ENCODE data around the gene MAD2L1BP. TPM values are rescaled to one million over a fixed set of nuclear protein-coding genes. Genes with fewer than 3 reads are reported as not detected.
"Not testable (repeated sequence)": the region's sequence is repeated elsewhere in the genome, so short reads cannot be mapped to it uniquely, and the experiment has no call there.

Gene MAD2L1BP
- total RNA-seq, 2 experiments from 2014 or later: 29.1 to 31.6 TPM

DNA sequence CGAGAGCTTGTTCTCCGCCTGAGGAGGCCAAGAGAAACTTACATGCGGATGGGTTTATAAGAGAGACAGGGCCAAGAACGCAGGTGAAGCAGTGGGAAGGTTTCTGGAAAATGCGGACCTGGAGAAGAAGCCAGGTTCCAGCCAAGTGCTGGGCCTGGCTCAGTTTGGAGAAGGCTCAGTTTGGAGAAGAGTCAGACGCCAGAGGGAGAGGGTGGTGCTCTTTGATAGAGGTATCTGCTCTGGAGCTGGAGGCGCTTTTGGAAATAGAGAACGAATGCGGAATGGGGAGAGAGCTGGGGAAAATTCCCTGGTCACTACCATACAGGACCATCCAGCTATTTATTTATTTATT, 9.9 kb downstream of the MAD2L1BP start:
- ChIA-PET POLR2A (interaction anchor here (1.3 kb wide), 1 partner anchor 16 kb away, joined by 4 read pairs; the partner anchor contains the start of gene GTPBP2), CTCF (interaction anchor here (1.0 to 2.2 kb wide), 5 partner anchors 21 to 527 kb away, joined by 3 to 8 read pairs (median 4); partner anchors contain the start of gene VEGFA)
- Mint-ChIP-seq H3K9me3 (no peaks in the 10 kb centered on the region), H3K27ac (peak overlapping the region; percentile 21), H3K36me3 (peaks cover 7% of the 10 kb centered on the region), H3K4me3 (peak overlapping the region; percentile 61), H3K27me3 (no peaks in the 10 kb centered on the region), H3K4me1 (ENCODE audit: low read depth) (peaks cover 7% of the 10 kb centered on the region)
- intact Hi-C loops (cut with micrococcal nuclease): loop anchor here (1.0 kb wide), 1 partner anchor 9 kb away; no protein-coding TSS in a partner anchor
- DNase-seq: no peak

DNA sequence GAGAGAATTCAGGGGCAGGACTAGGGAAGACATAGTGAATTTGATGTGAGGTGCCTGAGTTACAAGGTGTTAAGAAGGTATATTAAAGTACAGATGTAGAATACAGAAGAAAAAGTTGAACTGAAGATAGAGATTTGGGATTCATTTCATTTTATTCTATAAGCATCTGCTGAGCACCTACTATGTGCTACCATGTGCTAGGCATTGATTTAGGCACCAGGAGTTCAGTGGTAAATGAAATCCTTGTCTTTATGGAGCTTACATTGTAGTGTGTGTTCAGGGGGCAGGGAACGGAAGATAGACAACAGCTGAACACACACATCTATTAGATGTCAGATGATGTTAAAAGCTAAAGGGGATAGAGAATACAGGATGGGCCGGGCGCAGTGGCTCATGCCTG, 12.0 kb downstream of the MAD2L1BP start:
- ChIA-PET POLR2A (no interaction called here), CTCF (interaction anchor here (0.6 kb wide), 1 partner anchor 15 kb away, joined by 5 read pairs; no protein-coding TSS in a partner anchor)
- H3K9me3 Mint-ChIP-seq: no peaks in the 10 kb centered on the region
- no peak overlapping the region for H3K4me3 Mint-ChIP-seq
- no peaks in the 10 kb centered on the region for H3K36me3 Mint-ChIP-seq
- H3K4me1 Mint-ChIP-seq (ENCODE audit: low read depth): peaks cover 4% of the 10 kb centered on the region
- no peak for DNase-seq
- intact Hi-C loops (cut with micrococcal nuclease): no loop called here
- H3K27ac Mint-ChIP-seq: no peak overlapping the region
- no peaks in the 10 kb centered on the region for H3K27me3 Mint-ChIP-seq

DNA sequence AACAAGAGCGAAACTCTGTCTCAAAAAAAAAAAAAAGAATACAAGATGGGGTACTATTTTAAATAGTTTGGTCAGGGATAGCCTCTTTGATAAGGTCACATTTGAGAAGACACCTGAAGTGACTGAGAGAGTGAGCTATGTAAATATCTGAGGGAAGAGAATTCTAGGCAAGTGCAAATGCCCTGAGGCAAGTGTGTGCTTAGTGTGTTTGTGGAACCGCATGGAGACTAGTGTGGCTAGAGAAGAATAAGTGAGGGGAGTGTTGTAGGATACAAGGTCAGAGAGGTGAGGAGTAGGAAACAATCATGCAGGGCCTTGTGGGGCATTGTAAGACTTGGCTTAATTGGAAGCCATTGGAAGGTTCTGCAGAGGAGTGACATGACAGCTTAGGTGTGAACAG, 12.6 kb downstream of the MAD2L1BP start:
- H3K4me1 Mint-ChIP-seq (ENCODE audit: low read depth): peaks cover 4% of the 10 kb centered on the region
- intact Hi-C loops (cut with micrococcal nuclease): no loop called here
- no peak overlapping the region for H3K27ac Mint-ChIP-seq
- no peak for DNase-seq
- no peaks in the 10 kb centered on the region for H3K36me3 Mint-ChIP-seq
- CTCF ChIA-PET: no interaction called here
- POLR2A ChIA-PET: no interaction called here
- no peak overlapping the region for H3K4me3 Mint-ChIP-seq
- no peaks in the 10 kb centered on the region for H3K27me3 Mint-ChIP-seq
- H3K9me3 Mint-ChIP-seq: no peaks in the 10 kb centered on the region

DNA sequence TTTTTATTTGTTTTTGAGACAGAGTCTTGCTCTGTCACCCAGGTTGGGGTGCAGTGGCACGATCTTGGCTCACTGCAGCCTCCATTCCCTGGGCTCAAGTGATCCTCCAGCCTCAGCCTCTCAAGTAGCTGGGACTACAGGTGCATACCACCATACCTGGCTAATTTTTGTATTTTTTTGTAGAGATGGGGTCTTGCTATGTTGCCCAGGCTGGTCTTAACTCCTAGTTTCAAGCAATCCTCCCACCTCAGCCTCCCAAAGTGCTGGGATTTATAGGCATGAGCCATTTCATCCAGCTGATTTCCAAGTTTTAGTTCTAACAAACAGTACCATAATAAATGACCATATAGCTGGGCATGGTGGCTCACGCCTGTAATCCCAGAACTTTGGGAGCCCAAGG, 17.2 kb downstream of the MAD2L1BP start:
- H3K27me3 Mint-ChIP-seq; intact Hi-C loops (cut with micrococcal nuclease); H3K4me3 Mint-ChIP-seq; H3K9me3 Mint-ChIP-seq; DNase-seq; H3K36me3 Mint-ChIP-seq; H3K4me1 Mint-ChIP-seq (ENCODE audit: low read depth); H3K27ac Mint-ChIP-seq: not testable (repeated sequence)
- POLR2A ChIA-PET: interaction anchor here (0.5 kb wide), 1 partner anchor 731 kb away, joined by 3 read pairs; no protein-coding TSS in a partner anchor
- CTCF ChIA-PET: interaction anchor here (2.2 kb wide), 1 partner anchor 15 kb away, joined by 8 read pairs; no protein-coding TSS in a partner anchor

DNA sequence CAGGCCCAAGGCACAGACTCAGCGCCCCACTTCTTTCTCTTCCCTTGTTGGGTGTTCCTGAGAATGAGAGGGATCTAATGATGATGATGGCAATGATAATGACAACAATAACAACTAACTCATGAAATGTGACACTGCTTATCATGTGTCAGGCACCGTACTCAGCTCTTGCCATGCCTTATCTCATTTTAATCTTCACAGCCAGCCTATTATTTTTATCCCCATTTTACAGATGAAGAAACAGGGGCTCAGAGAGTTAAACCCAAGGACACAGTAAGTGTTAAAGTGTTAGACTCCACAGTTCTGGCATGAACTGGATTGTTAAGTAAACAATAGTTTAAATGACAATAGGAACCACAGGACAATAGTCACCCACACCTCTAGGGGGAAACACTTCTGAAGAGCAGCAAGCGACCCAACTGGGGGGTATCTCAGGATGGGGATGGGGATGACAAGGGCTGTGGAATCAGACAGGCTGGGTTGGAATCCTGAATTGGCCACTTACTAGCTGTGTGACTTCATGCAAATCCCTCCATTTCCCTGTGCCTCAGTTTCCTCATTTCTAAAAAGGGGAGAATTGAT, 21.7 kb downstream of the MAD2L1BP start:
- intact Hi-C loops (cut with micrococcal nuclease): no loop called here
- no peaks in the 10 kb centered on the region for H3K9me3 Mint-ChIP-seq
- ChIA-PET CTCF (interaction anchor here (0.6 to 1.7 kb wide), 2 partner anchors 9 to 75 kb away, joined by 4 to 9 read pairs; no protein-coding TSS in a partner anchor), POLR2A (interaction anchor here (0.5 kb wide), 1 partner anchor 115 kb away, joined by 3 read pairs; no protein-coding TSS in a partner anchor)
- H3K4me1 Mint-ChIP-seq (ENCODE audit: low read depth): peaks cover 2% of the 10 kb centered on the region
- no peaks in the 10 kb centered on the region for H3K36me3 Mint-ChIP-seq
- no peak for DNase-seq
- H3K27me3 Mint-ChIP-seq: peaks cover 5% of the 10 kb centered on the region
- H3K4me3 Mint-ChIP-seq: no peak overlapping the region
- no peak overlapping the region for H3K27ac Mint-ChIP-seq

DNA sequence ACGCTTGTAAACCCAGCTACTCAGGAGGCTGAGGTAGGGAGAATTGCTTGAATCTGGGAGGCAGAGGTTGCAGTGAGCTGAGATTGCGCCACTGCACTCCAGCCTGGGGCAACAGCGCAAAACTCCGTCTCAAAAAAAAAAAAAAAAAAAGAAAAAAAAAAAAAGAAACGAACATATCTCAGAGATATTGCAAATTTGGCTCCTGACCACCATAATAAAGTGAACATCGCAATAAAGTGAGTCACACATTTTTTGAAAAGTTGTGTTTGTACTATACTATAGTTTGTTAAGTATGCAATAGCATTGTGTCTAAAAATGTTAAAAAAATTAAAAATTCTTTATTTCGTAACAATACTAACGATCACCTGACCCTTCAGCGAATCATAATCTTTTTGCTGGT, 22.5 kb downstream of the MAD2L1BP start:
- ChIA-PET POLR2A (no interaction called here), CTCF (interaction anchor here (0.6 to 0.7 kb wide), 2 partner anchors 8 to 75 kb away, joined by 3 to 4 read pairs; no protein-coding TSS in a partner anchor)
- no peak for DNase-seq
- Mint-ChIP-seq H3K27me3 (peaks cover 5% of the 10 kb centered on the region), H3K36me3 (no peaks in the 10 kb centered on the region), H3K9me3 (no peaks in the 10 kb centered on the region), H3K27ac (no peak overlapping the region), H3K4me3 (no peak overlapping the region), H3K4me1 (ENCODE audit: low read depth) (peaks cover 8% of the 10 kb centered on the region)
- intact Hi-C loops (cut with micrococcal nuclease): no loop called here

GRCh38 chr6:43662948-43663347, 27.3 kb downstream of the MAD2L1BP start:
- intact Hi-C loops (cut with micrococcal nuclease); H3K9me3 Mint-ChIP-seq; H3K36me3 Mint-ChIP-seq; H3K27ac Mint-ChIP-seq; H3K4me3 Mint-ChIP-seq; H3K27me3 Mint-ChIP-seq; POLR2A ChIA-PET; DNase-seq: not testable (repeated sequence)
- peaks cover 22% of the 10 kb centered on the region for H3K4me1 Mint-ChIP-seq (ENCODE audit: low read depth)
- CTCF ChIA-PET: interaction anchor here (0.6 to 1.3 kb wide), 4 partner anchors 15 to 416 kb away, joined by 3 to 5 read pairs (median 4); partner anchors contain the start of gene VEGFA

GRCh38 chr6:43665376-43665775, 29.7 kb downstream of the MAD2L1BP start:
- ChIA-PET POLR2A (interaction anchor here (0.6 to 1.7 kb wide), 3 partner anchors 21 to 181 kb away, joined by 3 to 4 read pairs (median 3); partner anchors contain the start of gene RSPH9), CTCF (interaction anchor here (0.7 to 4.0 kb wide), 14 partner anchors 8 to 413 kb away, joined by 3 to 51 read pairs (median 4); partner anchors contain the start of genes MRPS18A and VEGFA)
- H3K36me3 Mint-ChIP-seq: peaks cover 2% of the 10 kb centered on the region
- no peak overlapping the region for H3K4me3 Mint-ChIP-seq
- no peak for DNase-seq
- H3K9me3 Mint-ChIP-seq: no peaks in the 10 kb centered on the region
- no peak overlapping the region for H3K27ac Mint-ChIP-seq
- intact Hi-C loops (cut with micrococcal nuclease): loop anchor here (5.0 kb wide), 1 partner anchor 42 kb away; no protein-coding TSS in a partner anchor
- H3K4me1 Mint-ChIP-seq (ENCODE audit: low read depth): peaks cover 39% of the 10 kb centered on the region
- peaks cover 5% of the 10 kb centered on the region for H3K27me3 Mint-ChIP-seq

GRCh38 chr6:43666196-43666920, 30.7 kb downstream of the MAD2L1BP start:
- POLR2A ChIA-PET: interaction anchor here (1.7 to 1.8 kb wide), 2 partner anchors 22 to 103 kb away, joined by 4 to 7 read pairs; partner anchors contain the start of gene VEGFA
- H3K9me3 Mint-ChIP-seq: no peaks in the 10 kb centered on the region
- CTCF ChIA-PET: interaction anchor here (1.0 to 4.0 kb wide), 24 partner anchors 8 to 414 kb away, joined by 3 to 51 read pairs (median 5); partner anchors contain the start of genes MAD2L1BP and MRPS18A
- no peaks in the 10 kb centered on the region for H3K27me3 Mint-ChIP-seq
- peaks cover 45% of the 10 kb centered on the region for H3K4me1 Mint-ChIP-seq (ENCODE audit: low read depth)
- peaks cover 6% of the 10 kb centered on the region for H3K36me3 Mint-ChIP-seq
- H3K4me3 Mint-ChIP-seq: no peak overlapping the region
- no peak for DNase-seq
- intact Hi-C loops (cut with micrococcal nuclease): loop anchor here (2.0 to 5.0 kb wide), 3 partner anchors 41 to 106 kb away; no protein-coding TSS in a partner anchor
- no peak overlapping the region for H3K27ac Mint-ChIP-seq

DNA sequence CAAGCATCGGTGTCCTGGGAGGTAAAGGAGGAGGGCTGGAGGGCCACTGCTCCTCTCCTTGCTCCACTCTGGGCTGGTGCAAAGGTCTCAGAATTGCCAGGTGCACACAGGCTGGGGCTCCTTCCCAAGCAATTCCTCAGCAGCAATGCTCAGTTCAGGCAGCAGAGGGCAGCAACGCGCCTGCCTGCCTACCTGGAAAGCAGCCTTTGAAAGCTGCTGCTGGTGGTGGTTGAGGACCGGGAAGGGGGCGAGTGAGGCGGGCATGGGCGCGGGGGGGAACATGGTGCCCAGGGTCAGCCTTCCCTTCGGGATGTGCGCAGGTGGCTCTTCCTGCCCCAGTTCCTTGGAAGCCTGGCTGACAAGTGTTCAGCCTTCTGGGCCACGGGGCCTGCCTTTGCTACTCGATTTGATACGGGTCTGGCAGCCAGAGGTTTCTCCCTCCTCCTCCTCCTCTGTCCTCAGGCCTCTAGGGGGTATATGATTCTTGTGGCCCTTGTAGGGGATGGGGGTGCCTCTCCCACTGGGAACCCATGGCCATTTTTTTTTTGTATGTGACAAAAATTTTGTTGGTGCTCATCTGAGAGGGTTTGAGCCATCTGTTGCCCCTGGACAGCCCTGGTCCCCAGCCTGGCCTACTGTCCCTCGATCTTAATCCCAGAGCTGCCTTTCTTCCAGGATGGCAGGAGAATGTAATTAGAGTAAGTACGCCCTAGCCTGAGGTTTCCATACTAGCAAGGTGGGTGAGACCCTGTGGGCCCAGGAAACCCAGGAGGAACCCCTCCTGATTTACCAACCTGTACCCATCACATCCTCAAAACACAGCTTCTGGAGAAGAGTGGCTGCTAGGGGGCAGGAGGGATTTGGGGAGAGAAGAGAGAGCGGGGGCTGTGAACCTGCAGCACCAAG, 31.9 kb downstream of the MAD2L1BP start:
- intact Hi-C loops (cut with micrococcal nuclease): loop anchor here (1.0 to 5.0 kb wide), 5 partner anchors 40 to 412 kb away; no protein-coding TSS in a partner anchor
- H3K4me1 Mint-ChIP-seq (ENCODE audit: low read depth): peaks cover 43% of the 10 kb centered on the region
- H3K4me3 Mint-ChIP-seq: no peak overlapping the region
- H3K27ac Mint-ChIP-seq: peak overlapping the region; percentile 24
- no peaks in the 10 kb centered on the region for H3K27me3 Mint-ChIP-seq
- H3K9me3 Mint-ChIP-seq: no peaks in the 10 kb centered on the region
- peak; percentile 87 for DNase-seq
- peaks cover 12% of the 10 kb centered on the region for H3K36me3 Mint-ChIP-seq
- CTCF ChIA-PET: interaction anchor here (0.6 to 4.0 kb wide), 36 partner anchors 11 to 415 kb away, joined by 3 to 51 read pairs (median 5); partner anchors contain the start of genes GTPBP2, MAD2L1BP, MRPS18A and VEGFA
- POLR2A ChIA-PET: interaction anchor here (1.3 to 1.8 kb wide), 3 partner anchors 21 to 102 kb away, joined by 3 to 7 read pairs (median 4); partner anchors contain the start of gene VEGFA

Data from activated CD4-positive, alpha-beta memory T cell treated with anti-CD3 and anti-CD28 coated beads for 36 hours (primary cell).